Fibroblast of the conjunctiva (primary cell): ENCODE measurements around the gene ZFYVE21.

Source experiments
- DNase-seq: peaks from one replicate; pipeline ENCODE4 v3.0.0-alpha.2; 2010; ENCODE audit warnings: low read depth

Gene ZFYVE21

GRCh38 chr14:103692159-103692558, 23.5 kb upstream of the ZFYVE21 start:
- DNase-seq, result no peak

- DNase-seq, result no peak
These were observed 22.7 kb upstream of the ZFYVE21 start for GRCh38 chr14:103692871-103693270.

DNA sequence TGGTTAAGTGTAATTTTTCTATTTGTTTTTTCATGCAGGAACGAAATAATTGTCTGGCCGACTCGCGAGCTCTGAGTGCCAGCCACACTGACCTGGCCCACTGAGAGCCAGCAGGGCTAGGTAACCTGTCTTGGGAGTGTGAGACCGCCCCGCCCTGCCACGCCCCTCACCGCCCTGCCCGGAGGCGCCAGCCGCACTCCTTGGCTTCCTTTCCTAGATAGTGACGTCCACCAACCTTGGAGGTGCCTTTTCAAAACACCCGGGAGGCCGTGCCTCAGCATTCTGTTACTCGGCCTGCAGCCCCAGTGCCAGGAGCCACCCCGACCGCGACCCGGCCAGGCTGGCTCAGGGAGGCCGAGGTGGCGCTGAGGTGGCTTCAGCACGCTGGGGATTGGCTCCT, 22.1 kb upstream of the ZFYVE21 start:
- DNase-seq, result no peak

DNA sequence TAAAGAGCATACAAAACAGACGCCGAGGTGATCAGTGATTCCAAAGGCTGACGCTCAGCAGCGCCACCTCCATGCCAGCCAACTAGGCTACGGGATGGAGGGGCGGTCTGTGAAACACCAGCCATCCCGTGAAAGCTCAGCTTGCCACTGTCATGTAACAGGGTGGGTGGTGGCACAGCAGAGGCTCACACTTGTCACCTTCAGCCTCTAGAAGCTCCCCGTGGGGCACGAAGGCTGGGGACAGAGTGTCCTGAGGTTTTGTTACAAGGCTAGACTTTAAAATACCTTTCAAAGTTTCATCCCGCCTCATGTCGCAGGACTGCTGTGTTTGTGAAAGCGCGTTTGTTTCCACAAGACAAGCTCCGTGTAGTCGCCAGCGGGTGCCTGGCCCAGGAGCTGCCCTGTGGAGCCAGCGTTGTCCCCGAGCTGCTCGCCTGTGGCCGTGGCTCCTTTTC, 21.0 kb upstream of the ZFYVE21 start:
- DNase-seq, result no peak

- DNase-seq, result no peak
These were observed 20.1 kb upstream of the ZFYVE21 start for GRCh38 chr14:103695296-103696069.

DNA sequence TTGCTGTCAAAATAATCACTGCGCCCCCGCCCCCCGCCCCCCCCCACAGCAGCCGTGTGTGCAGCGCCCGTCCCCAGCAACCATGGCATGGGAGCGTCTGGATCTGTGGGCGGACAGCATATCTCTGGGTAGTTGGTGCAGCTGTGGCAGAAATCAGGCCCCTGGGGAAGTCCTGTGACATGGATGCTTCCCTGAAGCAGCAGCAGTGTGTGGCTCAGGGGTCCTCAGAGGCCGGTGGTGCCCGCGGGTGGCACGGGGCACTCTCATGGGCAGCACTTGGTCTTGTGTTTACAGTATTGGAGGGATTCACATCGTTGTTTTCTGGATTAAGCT, 19.6 kb upstream of the ZFYVE21 start:
- DNase-seq, result no peak

- DNase-seq, result peak; percentile 59
These were observed 19.0 kb upstream of the ZFYVE21 start for GRCh38 chr14:103696466-103697071.

GRCh38 chr14:103697206-103697602, 18.4 kb upstream of the ZFYVE21 start:
- no peak for DNase-seq

DNA sequence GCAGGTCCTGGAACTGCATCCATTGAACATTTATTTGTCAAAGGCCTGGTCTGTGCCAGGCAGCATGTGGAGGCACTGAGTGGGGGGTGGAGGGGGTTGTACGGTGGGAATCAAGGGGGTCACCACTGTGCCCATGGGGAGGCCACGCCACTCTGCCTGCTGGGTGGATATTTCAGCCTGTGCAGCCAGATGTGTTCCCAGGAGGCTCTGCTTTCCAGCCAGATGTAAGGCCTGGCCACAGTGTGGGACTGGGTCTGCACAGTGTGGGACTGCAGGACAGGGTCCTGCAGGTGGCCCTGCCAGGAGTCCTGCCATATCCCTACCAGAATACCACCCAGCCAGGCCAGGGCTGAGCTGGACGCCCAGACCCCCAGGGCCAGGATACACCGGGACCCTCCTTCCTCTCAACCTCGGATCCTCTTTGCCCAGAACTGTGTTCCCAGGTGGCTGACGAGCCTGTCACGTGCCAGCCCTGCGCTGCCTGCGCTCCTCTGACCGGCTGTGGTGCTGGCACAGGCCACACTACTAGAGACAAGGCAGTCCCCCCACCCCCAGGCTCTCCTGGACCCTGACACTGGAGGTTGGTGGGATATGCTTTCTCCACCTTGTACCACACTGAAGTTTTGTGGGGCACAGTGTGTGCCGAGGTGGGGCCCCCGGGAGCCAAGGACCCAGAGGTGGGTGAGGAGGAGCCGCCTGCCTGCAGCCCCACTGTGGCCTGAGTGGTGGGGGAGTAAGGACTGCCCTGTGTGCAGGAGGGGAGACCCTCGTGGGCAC, 17.8 kb upstream of the ZFYVE21 start:
- DNase-seq, result no peak

- DNase-seq, result no peak
These were observed 17.0 kb upstream of the ZFYVE21 start for GRCh38 chr14:103698380-103699260.

- no peak for DNase-seq
These were observed 16.3 kb upstream of the ZFYVE21 start for GRCh38 chr14:103699261-103699661.

GRCh38 chr14:103699901-103700752, 15.5 kb upstream of the ZFYVE21 start:
- no peak for DNase-seq

DNA sequence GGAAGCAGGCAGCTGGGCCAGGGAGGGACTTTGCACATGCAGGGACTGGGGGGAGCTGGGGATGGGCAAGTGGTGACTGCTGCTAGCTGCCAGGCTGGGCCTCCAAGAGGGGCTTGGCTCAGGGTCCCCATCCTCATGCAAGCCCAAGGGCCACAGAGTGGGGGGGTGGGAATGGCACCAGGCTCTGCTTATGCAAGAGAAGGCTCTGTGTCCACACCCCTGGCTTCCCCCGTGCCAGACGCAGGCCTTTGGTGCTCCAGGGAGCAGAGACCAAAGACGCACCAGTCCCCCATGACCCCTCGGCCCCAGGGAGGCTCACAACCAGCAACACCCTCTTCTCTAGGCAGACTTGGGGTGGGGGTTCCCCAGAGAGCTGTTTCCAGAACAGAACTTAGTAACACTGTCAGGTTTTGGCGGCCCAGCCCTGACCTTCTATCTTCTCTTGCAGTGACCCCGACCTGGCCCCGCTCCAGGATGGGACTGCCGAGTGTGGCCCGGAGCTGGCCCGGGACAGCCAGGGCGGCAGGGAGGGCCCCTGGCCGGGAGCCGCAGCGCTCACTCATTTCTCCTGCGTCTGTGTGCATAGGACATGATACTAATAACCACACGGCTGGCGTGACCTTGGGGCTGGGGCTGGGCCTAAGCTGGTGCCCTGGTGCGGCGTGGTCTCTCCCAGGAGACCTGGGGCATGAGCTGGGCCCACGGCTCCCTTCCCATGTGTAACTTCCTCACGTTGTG, 14.7 kb upstream of the ZFYVE21 start:
- no peak for DNase-seq

GRCh38 chr14:103702095-103702494, 13.5 kb upstream of the ZFYVE21 start:
- no peak for DNase-seq

GRCh38 chr14:103702497-103703432, 12.8 kb upstream of the ZFYVE21 start:
- DNase-seq, result no peak

- DNase-seq, result no peak
These were observed 11.9 kb upstream of the ZFYVE21 start for GRCh38 chr14:103703433-103704385.

- no peak for DNase-seq
These were observed 10.9 kb upstream of the ZFYVE21 start for GRCh38 chr14:103704708-103705107.

DNA sequence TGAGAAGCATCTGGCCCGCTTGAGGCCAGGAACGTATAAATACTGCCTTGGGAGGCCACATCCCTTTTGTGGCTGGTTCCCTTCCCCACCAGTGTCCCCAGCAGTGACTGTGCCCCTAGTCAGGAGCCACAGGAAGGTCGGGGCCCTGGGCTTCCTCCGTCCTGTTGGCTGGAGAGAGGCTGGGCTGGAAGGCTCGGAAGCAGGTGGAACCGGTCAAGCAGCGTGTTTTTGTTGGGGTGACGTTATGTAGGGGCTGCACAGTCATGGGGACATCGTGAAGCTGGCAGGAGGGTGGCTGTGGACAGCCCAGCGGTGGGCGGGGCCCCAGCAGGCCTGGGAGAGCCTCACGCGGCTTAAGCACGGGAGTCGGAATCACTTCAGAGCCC, 10.5 kb upstream of the ZFYVE21 start:
- no peak for DNase-seq
